NB4 (cell line): ENCODE measurements around the gene ACSL6.
A peak's percentile ranks its signal among the peaks of the same experiment; 100 is the strongest.

ENCODE experiments used
- DNase-seq: peaks from one replicate; pipeline ENCODE4 v3.0.0; 2010; ENCODE audit warnings: low read depth
- H3K4me3 ChIP-seq: one replicate; pipeline ENCODE4 v1.5.1; 2011; ENCODE audit warnings: mild to moderate bottlenecking, low read depth, low read length, moderate library complexity
- MYC ChIP-seq: IDR thresholded peaks from 2 replicates; pipeline ENCODE4 v1.6.1; 2011; ENCODE audit warnings: low read depth, low read length
- POLR2A ChIP-seq: IDR thresholded peaks from 2 replicates; pipeline ENCODE4 v1.6.1; 2011; ENCODE audit warnings: mild to moderate bottlenecking; ENCODE audit not compliant: insufficient read length; ENCODE audit errors: extremely low read depth
- TF ChIP-seq, protein P1 (sequence below): IDR thresholded peaks from one replicate; pipeline ENCODE4 v1.5.1; 2012; ENCODE audit warnings: low read depth, low read length
- TF ChIP-seq, protein P2 (sequence below): IDR thresholded peaks from 2 replicates; pipeline ENCODE4 v1.6.1; 2011; ENCODE audit warnings: low read depth, low read length

ACSL6 gene

GRCh38 chr5:131950706-131951105 is 60.8 kb downstream of the ACSL6 start:
- DNase-seq, result no peak
- TF ChIP-seq POLR2A (no peak), MYC (no peak)
- TF ChIP-seq, protein P1, sequence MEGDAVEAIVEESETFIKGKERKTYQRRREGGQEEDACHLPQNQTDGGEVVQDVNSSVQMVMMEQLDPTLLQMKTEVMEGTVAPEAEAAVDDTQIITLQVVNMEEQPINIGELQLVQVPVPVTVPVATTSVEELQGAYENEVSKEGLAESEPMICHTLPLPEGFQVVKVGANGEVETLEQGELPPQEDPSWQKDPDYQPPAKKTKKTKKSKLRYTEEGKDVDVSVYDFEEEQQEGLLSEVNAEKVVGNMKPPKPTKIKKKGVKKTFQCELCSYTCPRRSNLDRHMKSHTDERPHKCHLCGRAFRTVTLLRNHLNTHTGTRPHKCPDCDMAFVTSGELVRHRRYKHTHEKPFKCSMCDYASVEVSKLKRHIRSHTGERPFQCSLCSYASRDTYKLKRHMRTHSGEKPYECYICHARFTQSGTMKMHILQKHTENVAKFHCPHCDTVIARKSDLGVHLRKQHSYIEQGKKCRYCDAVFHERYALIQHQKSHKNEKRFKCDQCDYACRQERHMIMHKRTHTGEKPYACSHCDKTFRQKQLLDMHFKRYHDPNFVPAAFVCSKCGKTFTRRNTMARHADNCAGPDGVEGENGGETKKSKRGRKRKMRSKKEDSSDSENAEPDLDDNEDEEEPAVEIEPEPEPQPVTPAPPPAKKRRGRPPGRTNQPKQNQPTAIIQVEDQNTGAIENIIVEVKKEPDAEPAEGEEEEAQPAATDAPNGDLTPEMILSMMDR, result no peak
- TF ChIP-seq, protein P2, sequence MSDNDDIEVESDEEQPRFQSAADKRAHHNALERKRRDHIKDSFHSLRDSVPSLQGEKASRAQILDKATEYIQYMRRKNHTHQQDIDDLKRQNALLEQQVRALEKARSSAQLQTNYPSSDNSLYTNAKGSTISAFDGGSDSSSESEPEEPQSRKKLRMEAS, result no peak
- no peak overlapping the region for H3K4me3 ChIP-seq

DNA sequence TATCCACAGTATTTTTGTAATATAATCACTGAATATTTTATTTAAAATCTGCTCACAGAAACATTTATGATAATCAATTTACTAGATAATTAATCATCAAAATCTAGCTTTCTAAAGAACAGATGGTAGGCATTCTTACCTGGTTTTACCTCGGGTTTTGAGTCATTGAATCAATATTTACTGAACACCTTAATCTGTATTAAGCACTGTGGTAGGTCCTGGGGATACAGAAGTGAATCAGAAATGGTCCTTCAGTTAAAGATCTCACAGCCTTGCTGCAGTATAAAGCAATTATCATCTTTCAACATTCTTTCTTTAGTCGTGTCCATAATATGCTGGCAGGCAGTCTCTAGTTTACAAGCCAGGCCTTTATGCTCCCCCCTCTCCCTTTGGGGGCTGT is 64.0 kb downstream of the ACSL6 start:
- no peak overlapping the region for H3K4me3 ChIP-seq
- DNase-seq, result no peak
- TF ChIP-seq MYC, result no peak
- TF ChIP-seq, protein P1, result no peak
- no peak for TF ChIP-seq POLR2A
- TF ChIP-seq, protein P2, result no peak

DNA sequence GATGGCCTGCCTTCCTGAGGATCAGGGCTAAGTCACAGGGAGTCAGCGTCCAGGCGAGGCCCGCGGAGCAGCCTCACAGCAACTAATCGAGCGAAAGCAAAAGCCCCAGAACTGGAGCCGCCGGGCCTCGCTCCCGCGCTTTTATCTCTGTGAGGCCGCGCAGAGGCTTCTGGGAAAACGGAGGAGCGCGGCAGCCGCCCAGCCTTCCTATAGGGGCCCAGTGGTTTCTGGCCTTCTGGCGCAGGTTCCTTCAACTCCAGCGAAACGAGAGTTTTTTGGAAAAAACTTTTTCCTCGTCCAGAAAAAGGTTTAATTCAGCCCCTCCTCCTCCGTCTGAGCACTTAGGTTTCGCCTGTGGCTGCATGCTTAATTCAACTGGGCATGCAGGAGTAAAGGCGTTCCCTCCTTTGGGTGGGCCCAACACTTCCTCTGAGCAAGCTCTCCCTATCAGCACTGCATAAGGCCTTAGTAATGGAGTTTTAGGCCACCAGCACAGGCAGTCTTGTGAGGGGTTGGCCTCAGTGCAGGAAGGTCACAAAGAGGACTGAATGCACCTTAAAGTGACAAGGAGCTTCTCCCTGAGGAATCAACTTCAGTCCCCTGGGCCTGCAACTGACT is 65.8 kb downstream of the ACSL6 start, which contains the start of gene MEIKIN:
TSS of gene MEIKIN (minus strand) at position 113 of the 618 bp plus-strand sequence. CDS start 158 bp downstream, outside the sequence.
- DNase-seq, result peak; percentile 2
- H3K4me3 ChIP-seq, result no peak within 1 kb of the TSS
- no peak for TF ChIP-seq MYC

GRCh38 chr5:131944702-131945550 is 66.5 kb downstream of the ACSL6 start:
- TF ChIP-seq POLR2A, result no peak
- TF ChIP-seq, protein P2, result no peak
- TF ChIP-seq, protein P1, result no peak
- TF ChIP-seq MYC, result no peak
- DNase-seq, result peak; percentile 62
- no peak overlapping the region for H3K4me3 ChIP-seq

- DNase-seq, result peak; percentile 16
- TF ChIP-seq, protein P2, result no peak
- no peak for TF ChIP-seq MYC
- no peak overlapping the region for H3K4me3 ChIP-seq
Observed at GRCh38 chr5:131943916-131944315, 67.5 kb downstream of the ACSL6 start.

DNA sequence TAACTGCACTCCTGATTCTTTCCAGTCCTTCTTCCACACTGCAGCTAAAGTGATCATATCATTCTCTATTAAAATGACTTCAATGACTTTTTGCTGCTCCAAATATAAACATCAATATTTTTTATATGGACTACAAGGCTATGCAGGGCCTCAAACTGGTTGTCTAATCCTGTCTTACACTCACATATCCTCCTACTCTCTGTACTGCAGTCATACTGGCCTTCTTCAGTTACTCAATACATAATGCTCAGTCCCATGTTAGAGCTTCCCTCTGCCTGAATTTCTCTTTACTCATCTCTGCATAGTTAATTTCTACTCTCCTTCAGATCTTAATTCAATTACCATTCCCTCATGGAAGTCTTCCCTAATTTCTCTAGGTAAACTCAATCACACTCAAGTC is 69.4 kb downstream of the ACSL6 start:
- TF ChIP-seq, protein P2, result no peak
- TF ChIP-seq MYC (no peak), POLR2A (no peak)
- TF ChIP-seq, protein P1, result no peak
- DNase-seq, result no peak
- H3K4me3 ChIP-seq, result no peak overlapping the region
